Measurements from ENCODE around the gene SYTL4. TPM values are rescaled to one million over a fixed set of nuclear protein-coding genes. Genes with fewer than 3 reads are reported as not detected.

SYTL4 gene
- total RNA-seq, 1 experiment from 2014 or later: 2.7 TPM

DNA sequence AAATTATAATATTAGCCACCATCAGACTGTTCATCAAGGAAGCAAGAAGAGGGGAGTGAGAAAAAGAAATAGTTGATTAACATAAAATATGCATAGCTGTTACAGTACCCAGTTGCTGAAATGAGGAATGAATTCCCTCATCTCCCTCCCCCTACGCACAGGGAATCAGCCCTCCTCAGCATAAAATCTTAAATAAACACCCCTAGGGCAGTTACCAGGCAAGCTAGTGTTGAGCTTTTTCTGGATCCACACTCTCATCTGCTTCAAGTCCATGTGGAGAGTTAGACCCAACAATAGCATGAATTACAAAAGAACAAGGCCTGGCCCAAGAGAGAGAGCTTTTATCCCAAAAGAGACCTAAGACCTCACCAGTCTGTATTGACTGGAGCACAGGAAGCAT is 19.0 kb upstream of the SYTL4 start:
- CTCF ChIA-PET: no interaction called here
- DNase-seq (peak; percentile 18), ATAC-seq (no peak)
- Histone ChIP-seq H3K4me2 (ENCODE audit: low read length) (no peak overlapping the region), H3K79me2 (ENCODE audit: low read length) (no peaks in the 10 kb centered on the region), H3K4me1 (ENCODE audit: insufficient read depth, low read length) (peaks cover 9% of the 10 kb centered on the region), H4K20me1 (ENCODE audit: low read length) (no peaks in the 10 kb centered on the region), H3K9me3 (ENCODE audit: low read length) (no peaks in the 10 kb centered on the region), H3K4me3 (ENCODE audit: low read length) (no peak overlapping the region), H3K36me3 (ENCODE audit: low read depth, low read length) (no peaks in the 10 kb centered on the region), H3K27ac (ENCODE audit: low read length) (no peak overlapping the region), H2AFZ (ENCODE audit: low read length) (no peak overlapping the region), H3F3A (ENCODE audit: low read length, unreplicated experiment) (no peaks in the 10 kb centered on the region), H3K9ac (ENCODE audit: low read length) (no peak overlapping the region), H3K27me3 (ENCODE audit: low read length) (no peaks in the 10 kb centered on the region), H3K9me2 (replicated peaks; ENCODE audit: low read length) (no peaks in the 10 kb centered on the region)
- TF ChIP-seq, protein P1, sequence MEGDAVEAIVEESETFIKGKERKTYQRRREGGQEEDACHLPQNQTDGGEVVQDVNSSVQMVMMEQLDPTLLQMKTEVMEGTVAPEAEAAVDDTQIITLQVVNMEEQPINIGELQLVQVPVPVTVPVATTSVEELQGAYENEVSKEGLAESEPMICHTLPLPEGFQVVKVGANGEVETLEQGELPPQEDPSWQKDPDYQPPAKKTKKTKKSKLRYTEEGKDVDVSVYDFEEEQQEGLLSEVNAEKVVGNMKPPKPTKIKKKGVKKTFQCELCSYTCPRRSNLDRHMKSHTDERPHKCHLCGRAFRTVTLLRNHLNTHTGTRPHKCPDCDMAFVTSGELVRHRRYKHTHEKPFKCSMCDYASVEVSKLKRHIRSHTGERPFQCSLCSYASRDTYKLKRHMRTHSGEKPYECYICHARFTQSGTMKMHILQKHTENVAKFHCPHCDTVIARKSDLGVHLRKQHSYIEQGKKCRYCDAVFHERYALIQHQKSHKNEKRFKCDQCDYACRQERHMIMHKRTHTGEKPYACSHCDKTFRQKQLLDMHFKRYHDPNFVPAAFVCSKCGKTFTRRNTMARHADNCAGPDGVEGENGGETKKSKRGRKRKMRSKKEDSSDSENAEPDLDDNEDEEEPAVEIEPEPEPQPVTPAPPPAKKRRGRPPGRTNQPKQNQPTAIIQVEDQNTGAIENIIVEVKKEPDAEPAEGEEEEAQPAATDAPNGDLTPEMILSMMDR (conservative IDR thresholded peaks at IDR 0.05; ENCODE audit: low read depth, low read length): no peak
- TF ChIP-seq EZH2 (IDR thresholded peaks at IDR 0.05; ENCODE audit: low read length, unreplicated experiment): no peak
- no peak for TF ChIP-seq EZH2phosphoT487 (IDR thresholded peaks at IDR 0.05; ENCODE audit: borderline replicate concordance, low read length)
- no TSS peak for BruUV-seq (replicated peaks)
- POLR2A ChIA-PET (ENCODE audit: unreplicated experiment): no interaction called here
- intact Hi-C loops (cut with micrococcal nuclease): no loop called here

DNA sequence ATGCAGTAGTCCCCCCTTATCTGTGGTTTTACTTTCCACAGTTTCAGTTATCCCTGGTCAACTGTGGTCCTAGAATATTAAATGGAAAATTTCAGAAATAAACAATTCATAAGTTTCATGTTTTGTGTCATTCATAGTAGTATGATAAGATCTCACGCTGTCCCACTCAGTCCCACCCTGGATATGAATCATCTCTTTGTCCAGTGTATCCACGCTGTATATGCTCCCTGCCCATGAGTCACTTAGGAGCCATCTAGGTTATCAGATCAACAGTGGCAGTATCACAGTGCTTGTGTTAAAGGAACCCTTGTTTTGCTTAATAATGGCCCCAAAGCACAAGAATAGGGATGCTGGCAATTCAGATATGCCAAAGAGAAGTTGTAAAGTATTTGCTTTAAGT is 16.2 kb upstream of the SYTL4 start:
- Histone ChIP-seq H3K36me3 (ENCODE audit: low read depth, low read length) (no peaks in the 10 kb centered on the region), H3K9me3 (ENCODE audit: low read length) (no peaks in the 10 kb centered on the region), H3K4me1 (ENCODE audit: insufficient read depth, low read length) (peaks cover 9% of the 10 kb centered on the region), H3K4me2 (ENCODE audit: low read length) (peak overlapping the region; percentile 15; the same call in 1 of the 2 replicates), H3K79me2 (ENCODE audit: low read length) (no peaks in the 10 kb centered on the region), H4K20me1 (ENCODE audit: low read length) (no peaks in the 10 kb centered on the region), H3K4me3 (ENCODE audit: low read length) (no peak overlapping the region), H2AFZ (ENCODE audit: low read length) (no peak overlapping the region), H3K9ac (ENCODE audit: low read length) (no peak overlapping the region), H3K27me3 (ENCODE audit: low read length) (no peaks in the 10 kb centered on the region), H3K27ac (ENCODE audit: low read length) (peak overlapping the region; percentile 40), H3F3A (ENCODE audit: low read length, unreplicated experiment) (no peaks in the 10 kb centered on the region), H3K9me2 (replicated peaks; ENCODE audit: low read length) (no peaks in the 10 kb centered on the region)
- peak; percentile 81 for ATAC-seq
- CTCF ChIA-PET: no interaction called here
- peak; percentile 44 for DNase-seq
- BruUV-seq (replicated peaks): no TSS peak
- intact Hi-C loops (cut with micrococcal nuclease): loop anchor here (5.0 kb wide), 1 partner anchor 51 kb away; no protein-coding TSS in a partner anchor
- TF ChIP-seq EZH2phosphoT487 (IDR thresholded peaks at IDR 0.05; ENCODE audit: borderline replicate concordance, low read length): no peak
- TF ChIP-seq, protein P1 (conservative IDR thresholded peaks at IDR 0.05; ENCODE audit: low read depth, low read length): no peak
- no peak for TF ChIP-seq EZH2 (IDR thresholded peaks at IDR 0.05; ENCODE audit: low read length, unreplicated experiment)
- POLR2A ChIA-PET (ENCODE audit: unreplicated experiment): no interaction called here

GRCh38 chrX:100747703-100748102 is 15.8 kb upstream of the SYTL4 start:
- H3K4me2 ChIP-seq (ENCODE audit: low read length): peak overlapping the region; percentile 15; the same call in 1 of the 2 replicates
- H3K9ac ChIP-seq (ENCODE audit: low read length): no peak overlapping the region
- no peak for DNase-seq

More at GRCh38 chrX:100747703-100748102, 15.8 kb upstream of the SYTL4 start:
- Histone ChIP-seq H3K27ac (ENCODE audit: low read length) (peak overlapping the region; percentile 40), H3K27me3 (ENCODE audit: low read length) (no peaks in the 10 kb centered on the region), H3K4me3 (ENCODE audit: low read length) (no peak overlapping the region), H3K9me3 (ENCODE audit: low read length) (no peaks in the 10 kb centered on the region), H3K9me2 (replicated peaks; ENCODE audit: low read length) (no peaks in the 10 kb centered on the region), H3K4me1 (ENCODE audit: insufficient read depth, low read length) (peaks cover 9% of the 10 kb centered on the region), H4K20me1 (ENCODE audit: low read length) (no peaks in the 10 kb centered on the region), H3F3A (ENCODE audit: low read length, unreplicated experiment) (no peaks in the 10 kb centered on the region), H3K36me3 (ENCODE audit: low read depth, low read length) (no peaks in the 10 kb centered on the region), H2AFZ (ENCODE audit: low read length) (no peak overlapping the region), H3K79me2 (ENCODE audit: low read length) (no peaks in the 10 kb centered on the region)
- CTCF ChIA-PET: no interaction called here
- POLR2A ChIA-PET (ENCODE audit: unreplicated experiment): no interaction called here
- intact Hi-C loops (cut with micrococcal nuclease): loop anchor here (5.0 kb wide), 1 partner anchor 50 kb away; no protein-coding TSS in a partner anchor
- no peak for TF ChIP-seq EZH2phosphoT487 (IDR thresholded peaks at IDR 0.05; ENCODE audit: borderline replicate concordance, low read length)
- TF ChIP-seq EZH2 (IDR thresholded peaks at IDR 0.05; ENCODE audit: low read length, unreplicated experiment): no peak
- TF ChIP-seq, protein P1 (conservative IDR thresholded peaks at IDR 0.05; ENCODE audit: low read depth, low read length): no peak
- no peak; the same call in 1 of the 2 replicates for ATAC-seq
- BruUV-seq (replicated peaks): no TSS peak

All from PC-3 (cell line).